ENCODE measurements around the gene INPP5K.
"Not testable (repeated sequence)": the region's sequence is repeated elsewhere in the genome, so short reads cannot be mapped to it uniquely, and the experiment has no call there.

INPP5K gene

DNA sequence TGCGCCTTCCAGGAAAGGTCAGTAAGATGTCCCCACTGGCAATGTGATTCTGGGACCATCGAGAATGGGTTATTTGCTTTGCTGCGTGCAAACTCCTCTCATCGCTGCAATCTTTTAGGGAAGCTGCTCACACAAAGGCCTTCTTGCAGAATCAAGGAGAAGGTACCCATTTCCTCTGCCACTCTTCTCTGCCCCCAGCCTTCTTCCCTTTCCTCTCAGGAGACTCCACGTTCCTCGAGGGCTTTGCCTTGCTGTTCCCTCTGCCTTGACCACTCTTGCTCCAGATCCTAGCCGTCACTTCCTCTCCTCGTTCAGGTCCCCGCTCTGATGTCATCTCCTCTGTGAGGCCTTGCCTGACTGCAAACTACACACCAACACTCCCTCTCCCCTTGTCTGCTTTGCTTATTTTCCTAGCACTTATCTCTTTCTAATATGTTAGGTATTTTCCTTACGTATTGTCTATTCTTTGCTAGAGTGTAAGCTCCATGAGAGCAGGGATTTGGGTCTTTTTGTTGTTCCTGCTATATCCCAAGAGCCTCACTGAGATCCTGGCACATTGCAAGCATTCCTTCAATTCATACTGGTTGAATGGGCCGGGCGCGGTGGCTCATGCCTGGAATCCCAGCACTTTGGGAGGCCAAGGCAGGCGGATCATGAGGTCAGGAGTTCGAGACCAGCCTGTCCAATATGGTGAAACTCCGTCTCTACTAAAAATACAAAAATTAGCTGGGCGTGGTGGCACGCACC is 55.0 kb downstream of the INPP5K start:
- Histone ChIP-seq H3K36me3 (replicated peaks) (peaks cover 18% of the 10 kb centered on the region), H3K4me3 (ENCODE audit: low read depth, low read length) (no peak overlapping the region), H3K27me3 (replicated peaks) (no peaks in the 10 kb centered on the region), H3K27ac (no peak overlapping the region)
- DNase-seq = no peak
- in situ Hi-C loops (cut with HindIII; ENCODE audit: low pct_ligation_motif_present, low sequenced_read_pairs) = no loop called here
- TF ChIP-seq, protein P1, sequence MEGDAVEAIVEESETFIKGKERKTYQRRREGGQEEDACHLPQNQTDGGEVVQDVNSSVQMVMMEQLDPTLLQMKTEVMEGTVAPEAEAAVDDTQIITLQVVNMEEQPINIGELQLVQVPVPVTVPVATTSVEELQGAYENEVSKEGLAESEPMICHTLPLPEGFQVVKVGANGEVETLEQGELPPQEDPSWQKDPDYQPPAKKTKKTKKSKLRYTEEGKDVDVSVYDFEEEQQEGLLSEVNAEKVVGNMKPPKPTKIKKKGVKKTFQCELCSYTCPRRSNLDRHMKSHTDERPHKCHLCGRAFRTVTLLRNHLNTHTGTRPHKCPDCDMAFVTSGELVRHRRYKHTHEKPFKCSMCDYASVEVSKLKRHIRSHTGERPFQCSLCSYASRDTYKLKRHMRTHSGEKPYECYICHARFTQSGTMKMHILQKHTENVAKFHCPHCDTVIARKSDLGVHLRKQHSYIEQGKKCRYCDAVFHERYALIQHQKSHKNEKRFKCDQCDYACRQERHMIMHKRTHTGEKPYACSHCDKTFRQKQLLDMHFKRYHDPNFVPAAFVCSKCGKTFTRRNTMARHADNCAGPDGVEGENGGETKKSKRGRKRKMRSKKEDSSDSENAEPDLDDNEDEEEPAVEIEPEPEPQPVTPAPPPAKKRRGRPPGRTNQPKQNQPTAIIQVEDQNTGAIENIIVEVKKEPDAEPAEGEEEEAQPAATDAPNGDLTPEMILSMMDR (IDR thresholded peaks at IDR 0.05; ENCODE audit: low read depth, low read length, missing control alignments) = no peak

DNA sequence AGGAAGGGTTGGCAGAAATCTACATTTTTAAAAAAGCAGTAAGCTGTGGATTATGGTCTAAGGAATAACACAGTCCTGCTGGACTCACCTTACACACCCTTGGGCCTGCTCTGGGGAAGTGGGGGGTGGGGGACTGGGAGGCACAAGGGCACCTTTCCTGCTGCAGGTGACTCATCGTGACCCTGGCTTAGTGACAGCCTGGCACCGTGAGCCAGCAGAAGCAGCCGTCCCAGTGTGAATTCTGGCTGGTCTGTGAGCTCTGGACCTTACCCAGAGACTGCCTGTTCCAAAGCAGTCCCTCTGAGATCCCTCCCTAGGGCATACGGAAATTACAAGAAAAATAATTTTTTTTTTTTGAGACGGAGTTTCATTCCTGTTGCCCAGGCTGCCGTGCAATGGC is 56.2 kb downstream of the INPP5K start:
- no peak for DNase-seq
- TF ChIP-seq, protein P1 (IDR thresholded peaks at IDR 0.05; ENCODE audit: low read depth, low read length, missing control alignments) = no peak

DNA sequence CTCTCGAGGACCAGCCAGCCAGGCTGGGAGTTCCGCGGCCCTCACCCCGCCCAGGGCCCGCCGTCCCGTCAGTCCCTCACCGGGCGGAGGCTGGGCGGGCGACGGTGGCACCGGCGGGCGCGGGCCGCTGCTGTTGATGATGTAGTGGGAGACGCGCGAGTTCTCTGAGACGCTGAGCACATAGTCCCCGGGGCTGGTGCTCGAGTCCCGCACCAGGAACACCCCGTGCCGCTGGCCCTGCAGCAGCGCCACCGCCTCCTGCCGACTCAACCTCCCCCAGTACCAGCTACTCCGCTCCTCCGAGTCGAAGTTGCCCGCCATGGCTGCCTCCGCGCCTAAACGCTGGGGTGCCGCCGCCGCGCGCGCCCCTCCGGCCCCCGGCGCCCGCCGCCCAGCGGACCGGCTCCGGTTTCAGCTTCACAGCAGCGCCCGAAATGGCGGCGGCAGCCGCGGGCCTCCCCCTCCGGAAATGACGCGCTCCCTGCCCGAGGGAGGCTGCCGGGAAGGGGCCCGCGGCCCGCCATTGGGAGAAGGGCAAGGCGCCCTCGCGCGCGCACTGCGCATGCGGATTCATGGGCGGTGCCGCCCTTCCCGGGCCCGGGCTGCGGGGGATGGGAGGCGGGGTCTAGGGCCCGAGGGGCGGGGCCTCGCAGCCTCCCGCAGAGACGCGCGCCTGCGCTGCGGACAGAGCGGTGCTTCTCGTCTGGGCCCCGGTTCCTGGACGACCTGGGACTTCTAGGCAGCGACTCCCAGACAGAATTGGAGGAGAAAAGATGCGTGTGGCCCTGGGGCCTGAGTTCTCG is 60.4 kb downstream of the INPP5K start, which contains the start of gene CRK:
Gene CRK (minus strand): TSS at position 436 of the 803 bp plus-strand sequence. CDS start 115 bp downstream, at position 321.
- Histone ChIP-seq H3K27me3 (replicated peaks) (no peaks in the 10 kb centered on the region), H3K27ac (peak within 1 kb of the TSS; percentile 89), H3K4me3 (ENCODE audit: low read depth, low read length) (peak within 1 kb of the TSS; percentile 95), H3K36me3 (replicated peaks) (peaks cover 3% of the 10 kb centered on the region)
- peak; percentile 87 for DNase-seq
- TF ChIP-seq, protein P1 (IDR thresholded peaks at IDR 0.05; ENCODE audit: low read depth, low read length, missing control alignments) = peak; percentile 6
- in situ Hi-C loops (cut with HindIII; ENCODE audit: low pct_ligation_motif_present, low sequenced_read_pairs) = no loop called here

More for the DNA sequence above, 56.2 kb downstream of the INPP5K start:
- Histone ChIP-seq H3K27me3 (replicated peaks) (no peaks in the 10 kb centered on the region), H3K27ac (no peak overlapping the region), H3K4me3 (ENCODE audit: low read depth, low read length) (no peak overlapping the region), H3K36me3 (replicated peaks) (peaks cover 10% of the 10 kb centered on the region)
- in situ Hi-C loops (cut with HindIII; ENCODE audit: low pct_ligation_motif_present, low sequenced_read_pairs) = no loop called here

DNA sequence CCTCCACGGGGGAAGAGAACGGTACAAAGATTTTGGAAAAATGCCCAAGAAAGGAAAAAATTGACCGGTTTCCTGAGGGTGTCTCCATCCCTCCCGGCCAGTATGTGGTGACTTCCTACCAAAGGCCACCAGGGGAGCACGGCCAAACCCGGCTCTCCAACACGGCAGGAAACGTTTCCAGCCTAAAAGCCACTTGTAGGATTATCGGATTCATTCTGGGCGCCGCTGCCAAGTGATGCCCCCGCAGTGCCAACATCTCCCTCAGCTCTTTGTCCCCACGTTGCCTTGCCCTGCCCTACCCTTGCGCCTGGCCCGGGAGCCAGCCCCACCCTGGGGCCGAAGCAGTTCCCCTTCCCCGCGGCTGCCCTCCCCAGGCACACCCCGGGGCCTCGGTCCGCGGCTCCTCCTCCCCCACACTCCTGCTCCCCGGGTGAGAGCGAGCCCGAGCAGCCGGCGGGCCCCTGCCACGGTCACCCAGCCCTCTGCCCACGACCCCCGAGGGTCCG is 61.1 kb downstream of the INPP5K start:
- in situ Hi-C loops (cut with HindIII; ENCODE audit: low pct_ligation_motif_present, low sequenced_read_pairs) = no loop called here
- peak overlapping the region; percentile 89 for H3K27ac ChIP-seq
- H3K27me3 ChIP-seq (replicated peaks) = no peaks in the 10 kb centered on the region
- DNase-seq = peak; percentile 70
- TF ChIP-seq, protein P1 (IDR thresholded peaks at IDR 0.05; ENCODE audit: low read depth, low read length, missing control alignments) = peak; percentile 83
- H3K4me3 ChIP-seq (ENCODE audit: low read depth, low read length) = peak overlapping the region; percentile 95
- peaks cover 3% of the 10 kb centered on the region for H3K36me3 ChIP-seq (replicated peaks)

DNA sequence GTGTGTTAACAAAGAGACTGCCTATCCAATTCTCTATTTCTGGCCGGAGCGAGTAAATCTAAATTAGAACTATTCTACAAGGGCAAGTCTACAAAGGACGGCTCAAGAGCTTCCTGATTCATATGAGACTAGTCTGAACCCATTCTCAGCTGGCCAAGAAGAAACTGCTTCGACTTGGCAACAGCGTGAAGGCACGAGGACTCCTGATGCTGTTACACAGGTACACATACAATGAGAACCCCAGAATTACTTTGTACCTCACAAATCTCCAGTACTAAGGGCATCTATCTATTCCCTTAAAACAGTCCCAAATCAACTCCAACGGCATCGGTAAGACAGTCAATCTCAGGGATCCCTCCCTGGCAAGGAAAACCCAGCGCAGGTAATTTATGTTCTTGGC is 61.9 kb downstream of the INPP5K start:
- TF ChIP-seq, protein P1 (IDR thresholded peaks at IDR 0.05; ENCODE audit: low read depth, low read length, missing control alignments) = no peak
- H3K27ac ChIP-seq = no peak overlapping the region
- in situ Hi-C loops (cut with HindIII; ENCODE audit: low pct_ligation_motif_present, low sequenced_read_pairs) = no loop called here

DNA sequence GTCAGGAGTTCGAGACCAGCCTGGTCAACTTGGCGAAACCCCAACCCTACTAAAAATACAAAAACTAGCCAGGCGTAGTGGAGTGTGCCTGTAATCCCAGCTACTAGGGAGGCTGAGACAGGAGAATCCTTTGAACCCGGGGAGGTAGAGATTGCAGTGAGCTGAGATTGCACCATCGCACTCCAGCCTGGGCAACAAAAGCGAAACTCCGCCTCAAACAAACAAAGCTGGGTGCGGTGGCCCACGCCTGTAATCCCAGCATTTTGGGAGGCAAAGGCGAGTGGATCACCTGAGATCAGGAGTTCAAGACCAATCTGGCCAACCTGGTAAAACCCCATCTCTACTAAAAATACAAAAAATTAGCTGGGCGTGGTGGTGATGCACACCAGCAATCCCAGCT is 62.7 kb downstream of the INPP5K start:
- DNase-seq; in situ Hi-C loops (cut with HindIII; ENCODE audit: low pct_ligation_motif_present, low sequenced_read_pairs); H3K4me3 ChIP-seq (ENCODE audit: low read depth, low read length); H3K27ac ChIP-seq; H3K36me3 ChIP-seq (replicated peaks); H3K27me3 ChIP-seq (replicated peaks): not testable (repeated sequence)

More for the DNA sequence above, 61.9 kb downstream of the INPP5K start:
- Histone ChIP-seq H3K27me3 (replicated peaks) (no peaks in the 10 kb centered on the region), H3K36me3 (replicated peaks) (peaks cover 3% of the 10 kb centered on the region), H3K4me3 (ENCODE audit: low read depth, low read length) (peak overlapping the region; percentile 95)
- DNase-seq = no peak
